GM12801 (cell line): ENCODE data around the gene FREM1.

Source experiments
- TF ChIP-seq, protein P1 (sequence below): IDR thresholded peaks from one replicate; pipeline ENCODE4 v1.5.1; 2011; ENCODE audit warnings: control low read depth; ENCODE audit not compliant: insufficient read length; ENCODE audit errors: extremely low read depth

FREM1 gene

DNA sequence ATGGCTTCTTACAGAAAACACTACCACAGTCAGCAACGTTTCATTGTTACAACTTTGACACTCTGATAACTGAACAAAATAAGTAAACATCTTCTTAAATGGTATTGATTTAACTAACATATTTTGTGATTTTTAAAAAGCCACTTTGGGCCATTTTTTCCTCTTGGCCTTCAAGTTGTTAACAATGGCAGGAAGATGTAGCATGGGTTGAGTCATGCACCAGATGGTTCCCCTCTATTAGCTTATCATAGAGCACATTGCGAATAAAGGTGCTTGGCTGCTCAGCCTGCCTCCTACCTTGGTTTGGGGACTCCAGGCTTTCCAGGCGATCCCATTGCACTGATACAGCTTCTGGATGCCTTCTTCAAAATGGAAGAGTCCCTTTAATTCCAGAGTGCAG lies 163.6 kb downstream of the FREM1 start:
- TF ChIP-seq, protein P1, sequence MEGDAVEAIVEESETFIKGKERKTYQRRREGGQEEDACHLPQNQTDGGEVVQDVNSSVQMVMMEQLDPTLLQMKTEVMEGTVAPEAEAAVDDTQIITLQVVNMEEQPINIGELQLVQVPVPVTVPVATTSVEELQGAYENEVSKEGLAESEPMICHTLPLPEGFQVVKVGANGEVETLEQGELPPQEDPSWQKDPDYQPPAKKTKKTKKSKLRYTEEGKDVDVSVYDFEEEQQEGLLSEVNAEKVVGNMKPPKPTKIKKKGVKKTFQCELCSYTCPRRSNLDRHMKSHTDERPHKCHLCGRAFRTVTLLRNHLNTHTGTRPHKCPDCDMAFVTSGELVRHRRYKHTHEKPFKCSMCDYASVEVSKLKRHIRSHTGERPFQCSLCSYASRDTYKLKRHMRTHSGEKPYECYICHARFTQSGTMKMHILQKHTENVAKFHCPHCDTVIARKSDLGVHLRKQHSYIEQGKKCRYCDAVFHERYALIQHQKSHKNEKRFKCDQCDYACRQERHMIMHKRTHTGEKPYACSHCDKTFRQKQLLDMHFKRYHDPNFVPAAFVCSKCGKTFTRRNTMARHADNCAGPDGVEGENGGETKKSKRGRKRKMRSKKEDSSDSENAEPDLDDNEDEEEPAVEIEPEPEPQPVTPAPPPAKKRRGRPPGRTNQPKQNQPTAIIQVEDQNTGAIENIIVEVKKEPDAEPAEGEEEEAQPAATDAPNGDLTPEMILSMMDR: no peak

DNA sequence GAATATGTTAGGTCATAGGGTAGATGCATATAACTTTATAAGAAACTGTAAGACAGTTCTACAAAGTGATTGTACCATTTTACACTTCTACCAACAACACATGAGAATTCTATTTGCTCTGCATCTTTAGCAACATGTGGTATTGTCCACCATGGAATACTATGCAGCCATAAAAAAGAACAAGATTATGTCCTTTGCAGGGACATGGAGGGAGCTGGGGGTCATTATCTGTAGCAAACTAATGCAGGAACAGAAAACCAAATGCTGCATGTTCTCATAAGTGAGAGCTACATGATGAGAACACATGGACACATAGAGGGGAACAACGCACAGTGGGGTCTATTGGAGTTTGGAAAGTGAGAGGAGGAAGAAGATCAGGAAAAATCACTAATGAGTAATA lies 165.5 kb downstream of the FREM1 start:
- TF ChIP-seq, protein P1: no peak

DNA sequence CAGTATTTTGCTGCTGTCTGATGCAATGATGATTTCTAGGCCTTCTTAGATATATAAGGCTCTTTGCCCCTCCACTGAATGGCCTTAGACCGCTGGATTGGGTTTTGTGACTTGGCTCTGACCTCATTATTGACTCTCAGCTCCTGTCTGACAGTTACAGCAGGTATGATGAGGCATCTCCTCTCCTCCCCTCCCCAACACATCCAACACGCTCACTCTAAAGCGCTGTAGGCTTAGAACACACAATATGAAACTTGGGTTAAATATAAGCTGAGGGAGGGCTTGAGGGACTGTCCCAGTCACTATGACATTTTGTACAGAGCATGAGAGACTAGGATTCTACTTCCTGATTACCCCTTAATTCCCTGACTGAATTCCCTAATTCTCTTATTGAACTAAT lies 168.9 kb downstream of the FREM1 start:
- TF ChIP-seq, protein P1: no peak

DNA sequence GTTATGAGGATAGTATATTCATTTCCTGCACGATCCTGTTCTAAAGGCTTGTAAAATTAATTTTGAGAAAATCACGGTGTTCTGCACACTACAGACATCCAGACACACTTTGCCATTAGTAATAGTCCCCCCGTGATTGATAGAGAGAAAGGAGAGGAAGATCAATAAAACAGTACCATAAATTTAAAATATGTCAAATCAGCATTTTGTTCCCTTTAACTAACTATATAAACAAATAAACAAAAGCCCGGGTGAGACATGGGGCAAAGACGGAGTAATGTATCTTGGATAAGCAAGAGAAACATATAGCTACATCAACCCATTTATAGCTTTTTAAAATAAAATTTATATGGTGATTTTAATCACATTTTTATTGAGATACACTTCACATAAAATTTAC lies 177.1 kb downstream of the FREM1 start:
- TF ChIP-seq, protein P1: no peak

DNA sequence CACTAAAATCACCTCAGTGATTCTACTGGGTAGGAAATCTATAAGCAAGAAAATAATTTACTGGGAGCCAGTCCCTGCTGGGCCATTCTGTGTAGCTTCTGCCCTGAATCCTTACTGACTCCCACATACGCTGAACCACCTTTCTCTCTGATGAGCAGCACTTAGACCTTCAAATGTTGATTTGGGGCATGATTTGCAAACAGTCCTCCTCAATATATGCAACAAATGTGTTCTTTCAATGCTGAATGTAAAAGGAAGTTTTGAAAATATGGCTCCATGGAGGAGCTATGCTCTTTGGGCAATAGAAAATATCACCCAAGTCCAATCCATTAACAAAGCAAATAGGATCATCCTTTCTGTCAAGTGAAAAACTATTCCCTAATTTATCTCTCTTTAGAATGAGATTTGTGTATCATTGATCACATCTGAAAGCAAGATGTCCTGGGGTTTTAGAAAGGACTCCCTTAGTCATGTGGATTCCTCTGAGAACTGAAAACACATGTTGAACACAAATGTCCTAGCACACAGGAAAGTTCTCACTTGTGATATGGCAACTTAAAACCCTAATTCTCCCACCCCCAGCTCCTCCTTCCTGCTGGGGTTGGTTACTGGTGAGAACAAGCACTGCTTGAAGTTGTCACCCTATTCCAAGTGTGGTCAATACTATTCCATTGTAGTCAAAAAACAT lies 178.8 kb downstream of the FREM1 start:
- TF ChIP-seq, protein P1: no peak

DNA sequence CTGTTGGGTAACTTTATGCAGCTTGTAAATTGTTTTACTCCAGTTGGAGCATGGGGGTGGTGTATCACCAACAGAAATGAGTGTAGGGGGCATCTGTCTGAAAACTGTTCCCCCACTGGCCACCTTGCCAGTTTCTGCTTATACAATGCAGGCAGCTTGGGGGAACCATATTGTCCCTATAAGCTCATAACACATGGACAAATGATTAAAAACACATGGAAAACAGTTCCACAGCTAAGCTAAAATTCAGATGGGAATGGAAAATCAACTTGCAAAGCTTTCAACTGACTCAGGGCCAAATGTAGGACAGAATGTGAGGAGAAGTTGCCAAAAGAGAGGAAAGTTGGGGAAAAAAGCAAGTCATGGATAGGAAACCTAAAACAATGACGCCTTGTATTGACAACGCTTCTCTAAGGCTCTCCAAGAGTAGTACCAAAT lies 179.7 kb downstream of the FREM1 start:
- TF ChIP-seq, protein P1: no peak

DNA sequence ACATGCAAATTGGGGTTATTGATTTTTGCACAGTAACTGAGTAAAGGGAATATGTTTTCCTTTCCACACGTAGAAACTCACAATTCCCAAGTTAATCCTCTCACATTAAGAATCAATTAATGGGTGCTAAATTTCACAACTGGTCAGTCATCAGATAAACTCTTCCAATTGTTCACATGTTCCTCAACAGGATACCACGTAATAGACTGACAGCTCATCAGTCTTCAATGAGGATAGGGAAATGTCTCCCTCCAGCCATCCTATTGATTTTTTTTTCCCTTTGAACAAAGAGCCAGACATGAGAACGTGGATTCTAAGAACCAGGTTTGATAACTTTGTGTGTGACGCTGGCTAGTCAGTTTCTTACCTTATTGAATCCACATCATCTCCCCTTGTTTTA lies 186.9 kb downstream of the FREM1 start:
- TF ChIP-seq, protein P1: no peak
